Esophagus muscularis mucosa (tissue), 4 donors: Measurements from ENCODE around the gene TNRC18. TPM values are rescaled to one million over a fixed set of nuclear protein-coding genes. Genes with fewer than 3 reads are reported as not detected.

Experiments used
- DNase-seq: peaks from one replicate; pipeline ENCODE4 v3.0.0-alpha.2; 2017; ENCODE audit errors: extremely low spot score
- H3K27ac ChIP-seq, 4 donors: fragments of 200-600 bp; sonication (generic); replicated peaks in 1 of 4; 1 replicate in 3 of 4; 2 replicates in 1 of 4; pipeline ENCODE4 v1.5.1; 2016 to 2019; ENCODE audit warnings: mild to moderate bottlenecking in 1 of 4
- H3K27me3 ChIP-seq, 4 donors: fragments of 200-600 bp; sonication (generic); one replicate each; pipeline versions ENCODE4 v1.5.1 to v1.6.0; 2016 to 2019
- H3K36me3 ChIP-seq, 4 donors: fragments of 200-600 bp; sonication (generic); one replicate each; pipeline ENCODE4 v1.5.1; 2016 to 2019
- H3K4me1 ChIP-seq, 4 donors: fragments of 200-600 bp; sonication (generic); one replicate each; pipeline ENCODE4 v1.5.1; 2016 to 2019
- H3K4me3 ChIP-seq, 4 donors: fragments of 200-600 bp; sonication (generic); 1 replicate in 2 of 4; 2 replicates in 2 of 4; pipeline ENCODE4 v1.5.1; 2016 to 2019; ENCODE audit warnings: mild to moderate bottlenecking in 4 of 4, moderate library complexity in 1 of 4
- H3K9me3 ChIP-seq, 4 donors: fragments of 200-600 bp; sonication (generic); 1 replicate in 3 of 4; 2 replicates in 1 of 4; pipeline ENCODE4 v1.5.1; 2016 to 2019
- EP300 ChIP-seq: sonication (generic); formaldehyde crosslinking; IDR thresholded peaks from one replicate; pipeline ENCODE4 v1.6.1; 2017; ENCODE audit warnings: antibody characterized with exemption
- POLR2A ChIP-seq: fragments of 450-650 bp; IDR thresholded peaks from one replicate; pipeline ENCODE4 v1.6.1; 2017; ENCODE audit warnings: antibody characterized with exemption, moderate library complexity, mild to moderate bottlenecking, low read depth
- POLR2AphosphoS5 ChIP-seq, 2 donors: sonication (generic); formaldehyde crosslinking; IDR thresholded peaks; one replicate each; pipeline ENCODE4 v1.6.1; 2017; ENCODE audit warnings: antibody characterized with exemption in 2 of 2
- WGBS: methylation state at CpG from one replicate; pipeline ENCODE4 v1.1.5; 2018; 5-methylcytosine and 5-hydroxymethylcytosine counted together
- intact Hi-C: fragments of 100-400 bp; cut with DNase I; formaldehyde crosslinking; loops from one replicate; pipeline ENCODE4 v1.15.1; 2023
- total RNA-seq, 4 donors: library from RNA; depleted of rRNA; stranded (reverse); fragments of >200 nt; gene quantifications; one replicate each; pipeline versions ENCODE4 v1.1.0 to v1.2.1, GENCODE V29; 2016
- TF ChIP-seq, protein P1 (sequence below), 3 experiments: fragments of 200-600 bp in 2 of 3; fragments of 450-650 bp in 1 of 3; sonication (generic) in 2 of 3; IDR thresholded peaks; one replicate each; pipeline ENCODE4 v1.5.1; 2017 to 2019; ENCODE audit warnings: antibody characterized with exemption in 3 of 3, mild to moderate bottlenecking in 2 of 3, moderate library complexity in 1 of 3

TNRC18 gene
- total RNA-seq, 4 donors from 2014 or later, result 101 to 277 (median 166) TPM

- H3K27me3 ChIP-seq, result no peaks in the 10 kb centered on the region
- peaks cover 27 to 87% (median 77%) of the 10 kb centered on the region in 4 donors for H3K4me1 ChIP-seq
- no peak overlapping the region for H3K4me3 ChIP-seq
- H3K36me3 ChIP-seq, result peaks cover 0 to 15% (median 7%) of the 10 kb centered on the region in 4 donors
- no peak for DNase-seq
- intact Hi-C loops, result no loop called here
- TF ChIP-seq, protein P1, sequence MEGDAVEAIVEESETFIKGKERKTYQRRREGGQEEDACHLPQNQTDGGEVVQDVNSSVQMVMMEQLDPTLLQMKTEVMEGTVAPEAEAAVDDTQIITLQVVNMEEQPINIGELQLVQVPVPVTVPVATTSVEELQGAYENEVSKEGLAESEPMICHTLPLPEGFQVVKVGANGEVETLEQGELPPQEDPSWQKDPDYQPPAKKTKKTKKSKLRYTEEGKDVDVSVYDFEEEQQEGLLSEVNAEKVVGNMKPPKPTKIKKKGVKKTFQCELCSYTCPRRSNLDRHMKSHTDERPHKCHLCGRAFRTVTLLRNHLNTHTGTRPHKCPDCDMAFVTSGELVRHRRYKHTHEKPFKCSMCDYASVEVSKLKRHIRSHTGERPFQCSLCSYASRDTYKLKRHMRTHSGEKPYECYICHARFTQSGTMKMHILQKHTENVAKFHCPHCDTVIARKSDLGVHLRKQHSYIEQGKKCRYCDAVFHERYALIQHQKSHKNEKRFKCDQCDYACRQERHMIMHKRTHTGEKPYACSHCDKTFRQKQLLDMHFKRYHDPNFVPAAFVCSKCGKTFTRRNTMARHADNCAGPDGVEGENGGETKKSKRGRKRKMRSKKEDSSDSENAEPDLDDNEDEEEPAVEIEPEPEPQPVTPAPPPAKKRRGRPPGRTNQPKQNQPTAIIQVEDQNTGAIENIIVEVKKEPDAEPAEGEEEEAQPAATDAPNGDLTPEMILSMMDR (IDR thresholded peaks at IDR 0.05), result no peak
- WGBS, result 47% methylated on average over 4 of the region's 4 CpGs
- no peaks in the 10 kb centered on the region for H3K9me3 ChIP-seq
- H3K27ac ChIP-seq, result peak overlapping the region; percentile 47 to 100 (median 63)
These were observed 14.9 kb downstream of the TNRC18 start for GRCh38 chr7:5408777-5409176.

- H3K4me3 ChIP-seq, result no peak overlapping the region
- peaks cover 0 to 15% (median 9%) of the 10 kb centered on the region in 4 donors for H3K36me3 ChIP-seq
- no peaks in the 10 kb centered on the region for H3K9me3 ChIP-seq
- DNase-seq, result no peak
- peaks cover 27 to 87% (median 78%) of the 10 kb centered on the region in 4 donors for H3K4me1 ChIP-seq
- no peaks in the 10 kb centered on the region for H3K27me3 ChIP-seq
- 66% methylated on average over 24 of the region's 24 CpGs for WGBS
- peak overlapping the region; percentile 47 to 100 (median 63) for H3K27ac ChIP-seq
- intact Hi-C loops, result no loop called here
- TF ChIP-seq POLR2A (no peak), EP300 (no peak), POLR2AphosphoS5 (IDR thresholded peaks at IDR 0.05) (no peak)
- TF ChIP-seq, protein P1 (IDR thresholded peaks at IDR 0.05), result no peak
These were observed 16.4 kb downstream of the TNRC18 start for GRCh38 chr7:5406957-5407945.

GRCh38 chr7:5404421-5404826, 19.2 kb downstream of the TNRC18 start:
- TF ChIP-seq EP300 (no peak), POLR2AphosphoS5 (IDR thresholded peaks at IDR 0.05) (no peak), POLR2A (no peak)
- TF ChIP-seq, protein P1 (IDR thresholded peaks at IDR 0.05), result no peak
- WGBS, result 37% methylated on average over 8 of the region's 8 CpGs
- DNase-seq, result no peak
- intact Hi-C loops, result no loop called here
- Histone ChIP-seq H3K36me3 (peaks cover 0 to 27% (median 17%) of the 10 kb centered on the region in 4 donors), H3K27ac (peak overlapping the region; percentile 54 to 70 (median 58)), H3K4me3 (no peak overlapping the region), H3K27me3 (no peaks in the 10 kb centered on the region), H3K4me1 (peaks cover 24 to 90% (median 78%) of the 10 kb centered on the region in 4 donors), H3K9me3 (no peaks in the 10 kb centered on the region)

DNA sequence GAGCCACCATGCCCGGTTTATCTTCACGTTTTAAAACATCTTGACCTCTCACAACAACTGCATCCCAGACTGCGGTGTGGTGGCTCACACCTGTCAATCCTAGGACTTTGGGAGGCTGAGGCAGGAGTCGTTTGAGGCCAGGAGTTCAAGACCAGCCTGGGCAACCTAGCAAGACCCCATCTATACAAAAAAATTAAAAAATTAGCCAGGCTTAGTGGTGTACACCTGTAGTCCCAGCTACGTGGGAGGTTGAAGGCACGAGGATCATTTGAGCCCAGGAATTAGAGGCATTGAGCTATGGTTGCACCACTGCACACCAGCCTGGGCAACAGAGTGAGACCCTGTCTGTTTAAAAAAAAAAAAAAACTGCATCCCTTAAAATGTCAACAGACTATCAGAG, 20.2 kb downstream of the TNRC18 start:
- 80% methylated on average over 5 of the region's 6 CpGs for WGBS
- peaks cover 0 to 27% (median 17%) of the 10 kb centered on the region in 4 donors for H3K36me3 ChIP-seq
- peak overlapping the region; percentile 54 to 70 (median 58) for H3K27ac ChIP-seq
- DNase-seq, result no peak
- no peaks in the 10 kb centered on the region for H3K27me3 ChIP-seq
- peaks cover 19 to 90% (median 79%) of the 10 kb centered on the region in 4 donors for H3K4me1 ChIP-seq
- intact Hi-C loops, result no loop called here
- H3K4me3 ChIP-seq, result no peak overlapping the region
- TF ChIP-seq EP300, result no peak
- H3K9me3 ChIP-seq, result no peaks in the 10 kb centered on the region

GRCh38 chr7:5397736-5398135, 25.9 kb downstream of the TNRC18 start:
- Histone ChIP-seq H3K27me3 (no peaks in the 10 kb centered on the region), H3K4me1 (peaks cover 22 to 94% (median 72%) of the 10 kb centered on the region in 4 donors), H3K9me3 (no peaks in the 10 kb centered on the region), H3K27ac (peak overlapping the region; percentile 80 to 85 (median 82)), H3K4me3 (peak overlapping the region in 3 of 4 donors; percentile 36 to 56 (median 37)), H3K36me3 (peaks cover 9 to 30% (median 27%) of the 10 kb centered on the region in 4 donors)
- 69% methylated on average over 7 of the region's 7 CpGs for whole genome bisulfite sequencing
- intact Hi-C loops, result no loop called here
- TF ChIP-seq, protein P1 (IDR thresholded peaks at IDR 0.05), result no peak
- no peak for TF ChIP-seq POLR2AphosphoS5 (IDR thresholded peaks at IDR 0.05)
- TF ChIP-seq POLR2A, result no peak
- TF ChIP-seq EP300, result no peak
- no peak for DNase-seq
